Activated gamma-delta T cell treated with anti-CD3 and anti-CD28 coated beads, Interleukin-2, amount 50 U/mL, for 16 hours (primary cell): Measurements from ENCODE around the gene RBM20.
"Not testable (repeated sequence)": the region's sequence is repeated elsewhere in the genome, so short reads cannot be mapped to it uniquely, and the experiment has no call there.

ENCODE experiments used
- DNase-seq: peaks from one replicate; pipeline ENCODE4 v3.0.0-alpha.2; 2020; ENCODE audit warnings: low read depth

Gene RBM20

GRCh38 chr10:110706690-110707098 is 62.6 kb downstream of the RBM20 start:
- DNase-seq = no peak

- DNase-seq = no peak
Observed at GRCh38 chr10:110708776-110709443, 64.8 kb downstream of the RBM20 start.

GRCh38 chr10:110709444-110709828 is 65.3 kb downstream of the RBM20 start:
- DNase-seq = no peak

- no peak for DNase-seq
Observed at GRCh38 chr10:110709964-110710587, 65.9 kb downstream of the RBM20 start.

- DNase-seq = no peak
Observed at GRCh38 chr10:110710621-110711020, 66.5 kb downstream of the RBM20 start.

- DNase-seq = no peak
Observed at GRCh38 chr10:110711382-110711781, 67.2 kb downstream of the RBM20 start.

GRCh38 chr10:110714356-110714755 is 70.2 kb downstream of the RBM20 start:
- no peak for DNase-seq

GRCh38 chr10:110717781-110718589 is 73.8 kb downstream of the RBM20 start:
- DNase-seq = no peak

GRCh38 chr10:110721406-110722038 is 77.4 kb downstream of the RBM20 start:
- no peak for DNase-seq

- DNase-seq = no peak
Observed at GRCh38 chr10:110723224-110723891, 79.2 kb downstream of the RBM20 start.

- no peak for DNase-seq
Observed at GRCh38 chr10:110724116-110724921, 80.2 kb downstream of the RBM20 start.

GRCh38 chr10:110724937-110725336 is 80.8 kb downstream of the RBM20 start:
- DNase-seq = no peak

GRCh38 chr10:110725801-110726630 is 81.9 kb downstream of the RBM20 start:
- DNase-seq = no peak

- not testable (repeated sequence) for DNase-seq
Observed at GRCh38 chr10:110727785-110728184, 83.6 kb downstream of the RBM20 start.

- DNase-seq = no peak
Observed at GRCh38 chr10:110730345-110731050, 86.4 kb downstream of the RBM20 start.

- no peak for DNase-seq
Observed at GRCh38 chr10:110733218-110733952, 89.2 kb downstream of the RBM20 start.

GRCh38 chr10:110735620-110736027 is 91.5 kb downstream of the RBM20 start:
- DNase-seq = no peak

- no peak for DNase-seq
Observed at GRCh38 chr10:110737886-110738634, 93.9 kb downstream of the RBM20 start.
